HS-27A (cell line): ENCODE results near the gene SNX32.
"Not testable (repeated sequence)": the region's sequence is repeated elsewhere in the genome, so short reads cannot be mapped to it uniquely, and the experiment has no call there.

Experiments
- DNase-seq: peaks from one replicate; pipeline ENCODE4 v3.0.0-alpha.2; 2012; ENCODE audit warnings: low read depth, missing footprints

The SNX32 gene

DNA sequence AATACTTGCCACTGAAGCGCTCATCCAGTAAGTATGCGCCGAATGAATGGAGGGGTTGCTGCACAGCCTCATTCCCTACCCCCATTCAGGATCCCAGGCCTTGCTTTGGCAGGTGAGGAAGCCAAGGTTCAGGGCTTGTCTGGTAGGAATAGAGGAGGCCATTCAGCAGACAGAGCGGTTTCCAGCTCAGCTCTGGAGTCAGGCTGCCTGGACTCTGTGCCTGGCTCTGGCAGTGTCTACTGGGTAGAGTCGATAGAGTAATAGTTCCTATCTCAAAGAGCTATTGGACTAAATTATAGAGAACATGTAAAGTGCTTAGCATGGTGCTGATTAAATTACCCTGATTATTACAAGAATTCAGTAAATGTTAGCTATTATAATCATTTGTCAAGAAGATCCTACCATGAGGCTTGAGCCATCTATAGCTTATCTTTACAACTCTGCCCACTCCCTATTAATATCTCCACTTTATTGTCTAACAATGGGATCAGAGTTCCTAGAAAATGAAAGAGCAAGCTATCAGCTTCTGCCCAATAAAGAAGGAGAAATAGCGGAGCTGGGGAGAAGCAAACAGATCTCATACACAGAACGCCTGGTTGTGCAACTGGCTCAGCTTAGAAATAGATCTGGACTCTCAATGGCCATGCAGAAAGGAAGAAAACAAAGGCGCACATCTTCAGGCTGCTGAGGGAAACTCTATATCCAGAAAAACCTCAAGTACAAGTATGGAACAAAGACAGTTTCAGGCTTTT is 6.6 kb upstream of the SNX32 start:
- DNase-seq, result no peak

DNA sequence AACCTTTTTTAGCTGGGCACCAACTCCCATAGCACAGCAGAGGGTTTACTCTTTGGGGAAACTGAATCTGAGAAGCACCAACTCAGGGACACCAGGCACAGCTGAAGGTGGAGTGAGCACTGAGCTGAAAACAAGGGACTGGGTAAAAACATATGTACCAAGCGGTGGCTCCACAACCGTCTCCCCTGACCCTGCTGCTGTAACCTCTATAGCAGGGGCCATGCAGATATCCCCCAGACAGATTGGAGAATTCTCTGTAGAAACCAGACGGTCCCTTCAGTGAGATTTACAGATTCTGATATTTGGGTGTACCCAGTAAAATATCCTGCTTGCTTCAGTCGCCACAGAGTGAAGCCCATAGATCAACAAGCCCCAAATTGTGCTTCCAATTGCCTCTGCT is 4.3 kb upstream of the SNX32 start:
- no peak for DNase-seq

- not testable (repeated sequence) for DNase-seq
These were observed 1.5 kb upstream of the SNX32 start for GRCh38 chr11:65832231-65832630.

- no peak for DNase-seq
These were observed 439 bp downstream of the SNX32 start for GRCh38 chr11:65834202-65834601.

DNA sequence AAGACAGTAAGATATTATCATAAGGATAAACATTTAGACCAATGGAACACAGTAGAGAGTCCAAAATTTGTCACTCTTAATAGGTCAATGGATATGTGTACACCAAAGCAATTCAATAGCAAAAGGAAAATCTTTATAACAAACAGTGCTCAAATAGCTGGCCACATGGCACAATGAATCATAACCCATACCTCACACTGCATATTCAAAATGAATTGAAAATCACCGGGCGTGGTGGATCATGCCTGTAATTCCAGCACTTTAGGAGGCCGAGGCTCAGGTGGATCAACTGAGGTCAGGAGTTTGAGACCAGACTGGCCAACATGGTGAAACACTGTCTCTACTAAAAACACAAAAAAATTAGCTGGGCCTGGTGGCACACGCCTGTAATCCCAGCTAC is 8.4 kb downstream of the SNX32 start:
- no peak for DNase-seq

DNA sequence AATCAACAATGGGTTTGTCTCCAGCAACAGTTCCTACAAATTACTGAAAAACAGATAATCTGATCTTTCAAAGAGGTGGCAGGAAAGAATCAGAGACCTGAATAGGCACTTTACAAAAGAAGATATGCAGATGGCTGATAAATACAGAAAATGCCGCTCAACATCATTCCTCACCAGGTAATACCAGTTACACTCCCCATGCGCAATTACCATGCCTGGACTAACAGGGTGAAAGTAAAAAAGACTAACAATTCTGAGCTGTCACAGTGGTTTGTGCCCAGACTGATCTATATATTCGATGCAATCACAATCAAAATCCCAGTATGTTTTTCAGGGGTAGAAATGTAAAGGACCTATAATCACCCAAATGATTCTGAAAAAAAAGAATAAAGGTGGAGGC is 10.0 kb downstream of the SNX32 start:
- no peak for DNase-seq

GRCh38 chr11:65844231-65844872 is 10.6 kb downstream of the SNX32 start:
- no peak for DNase-seq

DNA sequence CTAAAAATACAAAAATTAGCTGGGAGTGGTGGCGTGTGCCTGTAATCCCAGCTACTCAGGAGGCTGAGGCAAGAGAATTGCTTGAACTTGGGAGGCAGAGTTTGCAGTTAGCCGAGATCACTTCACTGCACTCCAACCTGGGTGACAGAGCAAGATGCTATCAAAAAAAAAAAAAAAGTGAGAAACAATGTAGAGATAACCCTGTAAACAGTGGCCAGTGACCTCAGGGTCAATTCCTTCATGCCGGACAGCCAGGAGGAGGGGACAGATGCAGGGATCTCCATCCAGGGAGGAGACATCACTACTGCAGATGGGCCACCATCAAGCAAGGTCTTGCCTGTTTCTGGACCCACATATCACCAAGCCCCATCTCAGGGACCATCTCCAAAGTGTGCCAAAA is 14.0 kb downstream of the SNX32 start:
- no peak for DNase-seq

GRCh38 chr11:65848693-65849092 is 14.9 kb downstream of the SNX32 start:
- not testable (repeated sequence) for DNase-seq

- no peak for DNase-seq
These were observed 15.6 kb downstream of the SNX32 start for GRCh38 chr11:65849366-65849765.

GRCh38 chr11:65849771-65850216 is 16.0 kb downstream of the SNX32 start:
- no peak for DNase-seq

DNA sequence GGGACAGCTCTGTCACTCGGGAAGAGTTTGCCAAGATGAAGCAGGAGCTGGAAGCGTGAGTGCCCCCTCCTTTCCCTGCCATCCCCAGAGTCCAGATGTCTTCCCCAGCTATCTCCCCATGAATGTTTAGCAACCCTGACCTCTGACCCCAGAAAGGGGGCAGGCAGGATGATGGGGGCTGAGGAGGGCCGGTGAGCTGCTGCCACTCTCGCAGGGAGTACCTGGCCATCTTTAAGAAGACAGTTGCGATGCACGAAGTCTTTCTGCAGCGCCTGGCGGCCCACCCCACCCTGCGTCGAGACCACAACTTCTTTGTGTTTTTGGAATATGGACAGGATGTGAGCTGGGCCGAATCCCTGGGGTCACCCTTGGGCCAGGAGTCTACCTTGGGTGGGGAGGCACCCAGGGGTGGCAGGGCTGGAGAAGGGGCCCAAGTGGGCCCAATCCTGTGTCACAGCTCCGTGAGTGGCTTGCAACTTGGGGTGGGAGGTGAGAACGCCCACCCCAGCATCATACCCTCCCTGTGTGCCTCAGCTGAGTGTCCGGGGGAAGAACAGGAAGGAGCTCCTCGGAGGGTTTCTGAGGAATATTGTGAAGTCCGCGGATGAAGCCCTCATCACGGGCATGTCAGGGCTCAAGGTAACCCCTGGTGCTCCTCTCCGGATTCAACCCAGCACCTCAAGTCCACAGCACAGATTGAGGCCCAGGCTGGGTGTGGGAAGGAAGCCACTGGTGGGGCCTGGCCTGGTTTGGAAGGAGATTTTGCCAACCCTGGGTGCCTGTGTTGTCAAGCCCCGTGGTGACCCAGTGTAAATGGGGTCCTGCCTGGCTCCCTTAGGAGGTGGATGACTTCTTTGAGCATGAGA is 16.7 kb downstream of the SNX32 start:
- DNase-seq, result no peak

- no peak for DNase-seq
These were observed 17.4 kb downstream of the SNX32 start for GRCh38 chr11:65851083-65851579.

DNA sequence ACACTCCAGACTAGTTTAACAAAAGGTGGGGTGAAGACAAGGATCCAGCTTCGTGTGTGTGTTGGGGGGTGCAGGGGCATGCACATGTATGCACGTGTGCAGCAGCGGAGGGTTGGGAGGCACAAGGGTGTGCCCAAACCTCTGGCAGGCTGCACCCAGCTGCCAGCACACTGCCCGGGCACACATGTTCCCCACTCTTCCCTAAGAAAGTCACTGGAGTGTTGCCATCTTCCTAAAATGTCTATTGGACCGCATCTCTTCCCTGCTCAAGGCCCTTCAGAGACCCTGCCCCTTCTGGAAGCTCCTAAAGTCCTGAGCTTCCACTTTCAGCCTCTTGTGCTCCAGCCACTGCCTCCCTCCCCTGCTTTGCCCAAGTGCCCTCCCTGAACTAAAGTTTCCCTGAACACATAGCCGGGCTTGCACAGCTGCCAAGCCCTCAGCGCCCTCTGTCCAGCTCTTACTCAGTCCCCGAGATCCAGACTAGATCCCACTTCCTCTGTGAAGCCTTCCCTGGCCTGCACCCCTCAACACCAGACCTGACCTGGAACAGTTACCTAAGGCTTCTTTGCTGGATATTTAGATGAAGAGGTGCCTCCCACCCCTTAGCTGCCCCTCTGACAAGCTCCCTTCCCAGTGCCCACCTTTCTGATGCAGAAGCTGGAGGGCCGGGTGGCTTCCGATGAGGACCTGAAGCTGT is 18.2 kb downstream of the SNX32 start:
- DNase-seq, result no peak

- no peak for DNase-seq
These were observed 18.9 kb downstream of the SNX32 start for GRCh38 chr11:65852508-65853245.

GRCh38 chr11:65853246-65853979 is 19.6 kb downstream of the SNX32 start:
- no peak for DNase-seq

DNA sequence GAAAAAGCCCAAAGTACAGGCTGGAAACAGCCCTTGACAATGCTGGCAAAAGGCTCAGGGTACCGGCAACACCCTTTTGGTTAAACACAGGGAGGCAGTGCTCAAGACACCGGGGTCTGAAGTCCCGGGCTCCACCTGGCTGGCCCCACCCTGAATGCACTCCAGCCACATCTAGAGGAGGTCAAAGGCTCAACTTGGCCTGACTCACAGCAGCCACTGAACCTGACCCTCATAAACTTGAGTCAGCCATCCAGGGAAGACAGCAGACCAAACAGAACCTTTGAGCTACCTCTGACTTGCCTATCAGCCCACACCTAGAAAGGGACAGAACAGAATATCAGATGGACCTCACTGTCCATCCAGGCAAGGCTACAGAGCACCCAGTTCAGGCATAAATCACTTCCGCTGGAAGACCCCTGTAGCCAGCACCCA is 20.4 kb downstream of the SNX32 start:
- DNase-seq, result no peak

- DNase-seq, result no peak
These were observed 21.4 kb downstream of the SNX32 start for GRCh38 chr11:65854852-65855837.

GRCh38 chr11:65855927-65856363 is 22.2 kb downstream of the SNX32 start:
- DNase-seq, result no peak
